Activated CD8-positive, alpha-beta memory T cell treated with anti-CD3 and anti-CD28 coated beads for 48 hours (primary cell): Measurements from ENCODE around the gene SLC5A10.
"Not testable (repeated sequence)": the region's sequence is repeated elsewhere in the genome, so short reads cannot be mapped to it uniquely, and the experiment has no call there.

Experiments
- DNase-seq, 3 experiments: peaks; one replicate each; pipeline ENCODE4 v3.0.0-alpha.2; 2020; ENCODE audit warnings: low read depth in 2 of 3, low spot score in 2 of 3

Gene SLC5A10

DNA sequence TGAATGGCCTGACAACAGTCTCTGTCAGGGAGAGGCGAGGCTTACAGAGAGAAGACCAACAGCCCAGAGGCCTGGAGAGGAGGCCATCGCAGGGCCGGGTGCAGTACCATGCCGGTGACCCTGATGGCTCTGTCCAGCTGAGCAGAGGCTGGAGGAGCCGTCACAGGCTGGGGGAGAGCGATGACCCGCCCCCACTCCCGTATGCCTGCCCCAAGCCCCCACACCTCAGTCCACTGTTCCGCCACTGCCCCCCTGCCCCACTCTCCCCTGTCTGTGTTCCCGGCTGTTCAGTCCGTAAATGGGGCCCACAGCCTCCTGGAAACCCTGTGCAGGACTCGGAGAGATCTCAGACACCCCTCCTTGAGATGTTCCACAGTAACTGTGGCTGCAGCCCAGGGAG lies 65.4 kb downstream of the SLC5A10 start:
- no peak for DNase-seq

DNA sequence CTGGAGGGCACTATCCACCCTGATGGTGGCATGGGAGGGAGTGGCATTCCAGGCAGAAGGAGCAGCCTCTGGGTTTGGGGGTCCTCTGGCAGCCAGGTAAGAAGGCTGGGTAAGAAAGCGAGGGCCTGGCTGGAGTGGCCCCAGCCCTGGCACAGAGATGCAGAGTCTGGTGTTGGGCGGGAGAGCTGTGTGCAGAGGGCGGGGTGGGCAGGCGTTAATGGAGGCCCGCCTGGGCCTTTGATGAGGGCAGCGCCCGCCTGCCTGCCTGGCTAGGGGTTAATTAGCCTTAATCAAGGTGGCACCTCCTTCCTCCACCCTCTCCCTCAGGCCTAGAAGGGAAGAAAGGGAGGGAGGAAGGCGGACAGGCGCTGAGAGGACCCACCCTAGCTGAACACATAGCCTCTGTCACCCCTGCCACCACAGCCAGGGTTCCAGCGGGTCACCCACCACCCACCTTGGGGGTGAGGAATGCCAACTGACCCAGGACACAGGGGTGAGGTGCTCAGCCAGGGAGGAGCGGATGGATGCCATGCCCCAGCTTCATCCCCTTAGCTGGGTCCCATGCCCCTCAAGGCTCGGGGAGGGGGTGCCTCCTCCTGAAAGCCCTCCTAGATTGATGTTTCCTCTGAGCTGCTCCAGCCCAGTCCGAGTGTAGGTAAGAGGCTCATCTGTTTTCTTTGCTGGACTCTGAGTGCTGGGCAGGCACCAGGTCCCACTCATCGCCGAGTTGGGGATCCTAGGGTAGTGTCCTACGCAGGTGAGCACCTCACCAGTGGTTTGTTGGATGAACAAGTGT lies 66.0 kb downstream of the SLC5A10 start:
- DNase-seq = no peak

GRCh38 chr17:19018600-19018950 lies 66.6 kb downstream of the SLC5A10 start:
- no peak for DNase-seq

- DNase-seq = no peak
These were observed 67.3 kb downstream of the SLC5A10 start for GRCh38 chr17:19019041-19019941.

DNA sequence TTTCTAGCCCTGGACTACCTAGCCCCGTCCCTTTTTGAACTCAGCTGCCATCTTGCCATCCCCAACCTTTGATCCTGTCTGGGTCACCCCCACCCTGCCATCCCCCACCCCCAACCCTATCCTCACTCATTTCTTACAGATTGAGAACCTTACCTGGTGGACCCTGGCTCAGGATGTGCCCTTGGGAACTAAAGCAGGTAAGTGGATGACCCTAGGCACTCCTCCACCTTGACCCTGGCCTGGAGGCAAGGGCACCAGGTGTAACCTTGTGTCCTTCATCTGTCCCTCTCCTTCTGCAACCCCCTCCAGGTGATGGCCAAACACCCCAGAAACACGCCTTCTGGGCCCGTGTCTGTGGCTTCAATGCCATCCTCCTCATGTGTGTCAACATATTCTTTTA lies 68.1 kb downstream of the SLC5A10 start:
- DNase-seq = no peak

- not testable (repeated sequence) for DNase-seq
These were observed 69.2 kb downstream of the SLC5A10 start for GRCh38 chr17:19021011-19021621.

DNA sequence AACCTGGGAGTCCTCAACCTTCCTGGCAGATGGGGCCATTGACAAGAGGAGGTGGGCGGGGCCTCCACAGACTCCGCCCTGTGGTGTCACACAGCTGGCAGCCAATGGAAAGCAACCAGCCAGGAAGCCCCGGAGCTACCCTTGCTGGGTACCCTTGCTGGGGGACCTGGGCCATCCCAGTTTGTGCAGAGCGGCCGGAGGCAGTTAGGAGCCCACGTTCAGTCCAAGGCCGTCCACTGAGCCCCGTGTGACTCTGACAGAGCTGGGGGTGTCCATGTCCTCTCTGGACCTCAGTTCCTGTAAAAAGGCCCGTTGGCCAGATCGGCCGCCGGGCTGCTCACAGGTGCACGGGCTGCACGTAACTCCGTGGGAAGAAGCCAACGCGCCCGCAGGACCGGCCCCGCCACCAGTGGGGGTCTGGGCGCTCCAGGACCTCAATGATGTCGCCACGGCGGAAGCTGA lies 69.7 kb downstream of the SLC5A10 start:
- no peak for DNase-seq

DNA sequence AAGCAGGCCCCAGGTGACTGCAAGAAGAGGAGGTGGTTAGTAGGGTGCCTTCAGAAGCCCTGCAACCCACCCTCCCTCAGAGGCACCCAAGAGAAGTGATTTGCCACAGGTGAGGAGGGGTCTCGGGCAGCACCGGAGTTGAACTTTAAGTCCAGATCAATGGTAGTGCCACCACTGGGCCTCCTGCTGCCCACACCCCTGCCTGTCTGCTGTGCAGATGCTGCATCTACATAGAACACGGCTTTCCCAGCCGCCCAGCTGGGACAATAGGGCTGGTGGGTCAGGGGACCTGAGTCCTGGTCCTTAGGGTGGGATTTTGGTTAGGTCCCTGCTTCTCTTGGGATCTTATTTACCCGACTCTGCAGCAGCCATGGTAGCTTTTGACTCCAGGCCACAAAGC lies 70.2 kb downstream of the SLC5A10 start:
- DNase-seq = no peak

GRCh38 chr17:19022747-19023146 lies 70.8 kb downstream of the SLC5A10 start:
- DNase-seq = no peak

DNA sequence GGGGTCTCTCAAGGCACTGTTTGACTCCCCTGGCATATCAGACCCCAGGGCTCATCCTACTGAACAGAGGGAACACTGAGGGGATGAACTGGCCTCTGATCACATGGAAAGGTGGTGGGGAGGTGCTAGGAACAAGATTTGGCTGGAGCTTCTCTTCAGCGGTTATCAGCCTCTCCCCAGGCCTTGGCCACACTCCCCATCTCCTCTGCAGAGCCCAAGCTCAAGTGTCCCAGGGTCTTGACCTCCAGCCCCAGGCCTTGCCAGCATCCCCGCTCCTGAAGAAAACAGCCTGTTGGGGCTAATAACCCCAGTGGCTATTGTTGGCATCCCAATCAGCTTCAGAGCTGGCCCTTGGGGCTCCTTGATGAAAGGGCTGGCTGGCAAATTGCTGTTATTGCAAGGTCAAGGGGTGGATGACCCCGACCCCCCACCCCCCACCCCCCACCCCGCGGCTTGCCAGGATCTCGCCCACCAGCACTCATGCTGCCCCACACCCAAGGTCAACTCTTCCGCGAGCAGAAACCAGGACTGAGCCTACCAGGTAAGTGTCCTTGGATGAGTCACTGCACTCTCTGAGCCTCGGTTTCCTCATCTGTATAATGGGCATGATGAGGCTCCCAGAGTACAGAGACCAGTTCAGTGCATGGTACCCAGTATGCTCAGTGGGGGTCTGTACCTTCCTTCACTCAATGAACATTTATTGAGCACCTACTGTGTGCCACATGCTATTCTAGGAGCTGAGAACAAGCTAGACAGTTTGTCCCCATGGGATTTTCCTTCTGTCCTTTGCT lies 71.4 kb downstream of the SLC5A10 start:
- DNase-seq = no peak

- no peak for DNase-seq
These were observed 72.4 kb downstream of the SLC5A10 start for GRCh38 chr17:19024101-19025078.

GRCh38 chr17:19028671-19029070 lies 76.7 kb downstream of the SLC5A10 start:
- DNase-seq = not testable (repeated sequence)

DNA sequence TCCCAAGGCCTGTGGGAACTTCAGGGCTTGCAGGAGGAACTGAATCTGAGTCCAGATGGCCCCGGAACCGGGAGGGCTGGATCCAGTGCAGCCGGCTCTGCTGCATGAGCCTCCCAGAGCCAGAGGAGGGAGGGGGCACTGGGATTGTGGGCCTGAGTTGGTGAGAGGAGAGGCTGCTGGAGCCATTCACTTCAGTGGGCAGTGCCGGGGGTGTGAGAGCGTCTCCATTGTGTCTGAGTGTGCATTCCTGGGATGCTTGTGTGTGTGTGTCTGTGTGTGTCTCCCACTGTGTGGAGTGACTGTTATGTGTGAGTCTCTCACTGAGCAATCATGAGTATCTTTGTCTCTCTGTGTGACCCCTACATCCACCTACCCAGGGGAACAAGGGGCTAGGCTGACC lies 77.8 kb downstream of the SLC5A10 start:
- not testable (repeated sequence) for DNase-seq

GRCh38 chr17:19030771-19031449 lies 78.9 kb downstream of the SLC5A10 start:
- not testable (repeated sequence) for DNase-seq

DNA sequence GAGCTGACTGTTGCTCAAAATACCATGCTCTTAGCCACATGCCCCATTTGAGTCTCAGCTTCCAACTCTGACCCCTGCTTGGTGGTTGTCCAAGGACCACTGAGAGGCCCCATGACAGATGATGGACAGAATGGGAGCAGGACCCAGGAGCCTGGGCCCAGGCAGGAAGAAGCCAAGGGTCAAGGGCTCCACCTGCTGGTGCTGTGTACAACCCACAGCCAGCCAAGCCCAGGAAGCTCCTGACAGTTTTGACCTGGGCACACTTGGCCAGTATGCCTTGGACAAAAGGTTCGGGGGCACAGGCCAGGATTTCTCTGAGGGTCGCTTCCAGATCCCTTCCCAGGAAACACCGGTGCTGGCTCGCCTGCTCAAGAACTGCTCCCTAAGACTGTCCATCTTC lies 79.8 kb downstream of the SLC5A10 start:
- DNase-seq = peak in 1 of 3 experiments; percentile 23

DNA sequence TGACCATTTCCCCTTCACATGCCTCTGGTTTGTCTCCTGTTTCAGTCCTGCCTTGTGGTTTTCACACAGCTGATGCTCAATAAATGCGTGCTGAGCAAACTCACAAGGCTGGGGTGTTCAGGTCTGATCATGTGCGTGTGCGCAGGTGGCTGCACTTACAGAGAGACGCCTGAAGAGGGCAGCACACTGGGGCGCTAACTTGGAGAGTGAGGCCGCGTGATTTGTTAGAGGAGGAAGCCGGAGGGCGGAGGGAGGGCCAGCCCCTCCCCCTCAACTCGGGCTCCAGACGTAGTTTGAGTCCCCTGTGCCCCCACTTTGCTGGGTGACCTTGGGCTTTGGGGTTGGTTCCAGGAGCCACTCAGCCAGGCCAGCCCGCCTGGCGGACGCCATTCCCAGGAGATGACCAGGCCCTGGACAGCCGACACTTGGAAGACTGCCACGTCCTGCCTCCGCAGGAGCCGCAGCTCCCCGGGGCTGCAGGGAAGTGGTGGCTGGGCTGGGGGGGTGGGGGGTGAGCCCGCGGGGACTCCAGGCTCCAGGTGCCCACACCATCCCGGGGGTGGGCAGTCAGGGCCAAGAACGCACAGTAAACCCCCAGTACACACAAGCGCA lies 80.5 kb downstream of the SLC5A10 start:
- DNase-seq = not testable (repeated sequence)

GRCh38 chr17:19036186-19036585 lies 84.2 kb downstream of the SLC5A10 start:
- DNase-seq = not testable (repeated sequence)

- not testable (repeated sequence) for DNase-seq
These were observed 85.6 kb downstream of the SLC5A10 start for GRCh38 chr17:19037547-19037946.

DNA sequence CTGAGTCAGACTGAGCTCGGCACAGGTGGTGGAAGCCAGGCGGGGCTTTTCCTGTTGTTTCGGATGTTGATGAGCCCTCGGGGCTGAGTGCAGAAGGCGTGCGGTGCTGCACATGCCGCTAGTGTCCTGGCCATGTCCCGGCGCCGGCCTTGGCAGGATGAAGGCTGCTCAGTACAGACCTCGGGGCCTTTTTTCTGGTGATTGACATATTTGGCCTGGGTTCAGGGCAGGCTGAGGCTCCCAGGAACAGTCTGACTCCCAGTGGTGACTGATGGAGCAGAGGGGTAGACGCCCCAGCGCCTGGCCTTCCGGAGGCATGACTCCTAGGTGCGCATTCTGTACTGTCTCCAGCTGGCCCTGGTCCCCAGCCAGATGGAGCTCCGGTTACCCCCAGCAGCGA lies 86.0 kb downstream of the SLC5A10 start:
- not testable (repeated sequence) for DNase-seq
